ENCODE measurements around the gene LRRC43.

Gene LRRC43

GRCh38 chr12:122145505-122146330, 37.2 kb upstream of the LRRC43 start:
- no peak for TF ChIP-seq GATA3 (IDR thresholded peaks at IDR 0.05; ENCODE audit: low read depth, low read length)
- TF ChIP-seq GATA2 (IDR thresholded peaks at IDR 0.05; ENCODE audit: low read depth, low read length) = no peak

- no peak for TF ChIP-seq GATA2 (IDR thresholded peaks at IDR 0.05; ENCODE audit: low read depth, low read length)
- no peak for TF ChIP-seq GATA3 (IDR thresholded peaks at IDR 0.05; ENCODE audit: low read depth, low read length)
Measured at GRCh38 chr12:122147514-122148290, 35.2 kb upstream of the LRRC43 start.

- TF ChIP-seq GATA2 (IDR thresholded peaks at IDR 0.05; ENCODE audit: low read depth, low read length) = no peak
- TF ChIP-seq GATA3 (IDR thresholded peaks at IDR 0.05; ENCODE audit: low read depth, low read length) = no peak
Measured at GRCh38 chr12:122148657-122149056, 34.3 kb upstream of the LRRC43 start.

- peak; percentile 77 for TF ChIP-seq GATA2 (IDR thresholded peaks at IDR 0.05; ENCODE audit: low read depth, low read length)
- TF ChIP-seq GATA3 (IDR thresholded peaks at IDR 0.05; ENCODE audit: low read depth, low read length) = no peak; the same call in 1 of the 2 replicates
Measured at GRCh38 chr12:122150127-122150681, 32.7 kb upstream of the LRRC43 start.

- no peak for TF ChIP-seq GATA3 (IDR thresholded peaks at IDR 0.05; ENCODE audit: low read depth, low read length)
- no peak for TF ChIP-seq GATA2 (IDR thresholded peaks at IDR 0.05; ENCODE audit: low read depth, low read length)
Measured at GRCh38 chr12:122152754-122153153, 30.2 kb upstream of the LRRC43 start.

GRCh38 chr12:122155705-122156104, 27.2 kb upstream of the LRRC43 start:
- TF ChIP-seq GATA2 (IDR thresholded peaks at IDR 0.05; ENCODE audit: low read depth, low read length) (peak; percentile 98), GATA3 (IDR thresholded peaks at IDR 0.05; ENCODE audit: low read depth, low read length) (peak; percentile 96)

GRCh38 chr12:122158700-122159285, 24.1 kb upstream of the LRRC43 start:
- no peak for TF ChIP-seq GATA2 (IDR thresholded peaks at IDR 0.05; ENCODE audit: low read depth, low read length)
- no peak for TF ChIP-seq GATA3 (IDR thresholded peaks at IDR 0.05; ENCODE audit: low read depth, low read length)

GRCh38 chr12:122159882-122160281, 23.0 kb upstream of the LRRC43 start:
- TF ChIP-seq GATA2 (IDR thresholded peaks at IDR 0.05; ENCODE audit: low read depth, low read length) = peak; percentile 84
- peak; percentile 58 for TF ChIP-seq GATA3 (IDR thresholded peaks at IDR 0.05; ENCODE audit: low read depth, low read length)

GRCh38 chr12:122160761-122161160, 22.2 kb upstream of the LRRC43 start:
- TF ChIP-seq GATA2 (IDR thresholded peaks at IDR 0.05; ENCODE audit: low read depth, low read length) = no peak
- no peak for TF ChIP-seq GATA3 (IDR thresholded peaks at IDR 0.05; ENCODE audit: low read depth, low read length)

GRCh38 chr12:122161682-122162081, 21.2 kb upstream of the LRRC43 start:
- TF ChIP-seq GATA3 (IDR thresholded peaks at IDR 0.05; ENCODE audit: low read depth, low read length) (no peak), GATA2 (IDR thresholded peaks at IDR 0.05; ENCODE audit: low read depth, low read length) (no peak)

GRCh38 chr12:122162976-122163375, 19.9 kb upstream of the LRRC43 start:
- no peak for TF ChIP-seq GATA2 (IDR thresholded peaks at IDR 0.05; ENCODE audit: low read depth, low read length)
- TF ChIP-seq GATA3 (IDR thresholded peaks at IDR 0.05; ENCODE audit: low read depth, low read length) = no peak

- TF ChIP-seq GATA3 (IDR thresholded peaks at IDR 0.05; ENCODE audit: low read depth, low read length) (no peak), GATA2 (IDR thresholded peaks at IDR 0.05; ENCODE audit: low read depth, low read length) (no peak)
Measured at GRCh38 chr12:122166422-122167349, 16.2 kb upstream of the LRRC43 start.

- no peak for TF ChIP-seq GATA2 (IDR thresholded peaks at IDR 0.05; ENCODE audit: low read depth, low read length)
- no peak for TF ChIP-seq GATA3 (IDR thresholded peaks at IDR 0.05; ENCODE audit: low read depth, low read length)
Measured at GRCh38 chr12:122167356-122167925, 15.5 kb upstream of the LRRC43 start.

All from SH-SY5Y (cell line).